ENCODE measurements around the gene FAM118A.
"Not testable (repeated sequence)": the region's sequence is repeated elsewhere in the genome, so short reads cannot be mapped to it uniquely, and the experiment has no call there.

FAM118A gene

GRCh38 chr22:45317551-45318167 is 7.9 kb downstream of the FAM118A start:
- H3K4me3 ChIP-seq (ENCODE audit: low read length): peak overlapping the region; percentile 19
- peak overlapping the region; percentile 93 for H3K27ac ChIP-seq (ENCODE audit: low read depth, low read length)
- peaks cover under 1% of the 10 kb centered on the region for H3K36me3 ChIP-seq (ENCODE audit: control insufficient read depth, insufficient read depth, low read length)
- no peak overlapping the region for H3K9ac ChIP-seq (ENCODE audit: low read length)
- peaks cover 24% of the 10 kb centered on the region for H3K4me1 ChIP-seq (ENCODE audit: control insufficient read depth, insufficient read depth, low read length)
- H3K27me3 ChIP-seq (ENCODE audit: control insufficient read depth, insufficient read depth, low read length): no peaks in the 10 kb centered on the region

- peaks cover 24% of the 10 kb centered on the region for H3K4me1 ChIP-seq (ENCODE audit: control insufficient read depth, insufficient read depth, low read length)
- H3K27me3 ChIP-seq (ENCODE audit: control insufficient read depth, insufficient read depth, low read length): no peaks in the 10 kb centered on the region
- peak overlapping the region; percentile 93 for H3K27ac ChIP-seq (ENCODE audit: low read depth, low read length)
- H3K9ac ChIP-seq (ENCODE audit: low read length): no peak overlapping the region
- H3K36me3 ChIP-seq (ENCODE audit: control insufficient read depth, insufficient read depth, low read length): peaks cover 5% of the 10 kb centered on the region
- peak overlapping the region; percentile 33 for H3K4me3 ChIP-seq (ENCODE audit: low read length)
These were observed 8.4 kb downstream of the FAM118A start for GRCh38 chr22:45318168-45318557.

- Histone ChIP-seq H3K36me3 (ENCODE audit: control insufficient read depth, insufficient read depth, low read length) (peaks cover 10% of the 10 kb centered on the region), H3K4me3 (ENCODE audit: low read length) (peak overlapping the region; percentile 33), H3K27ac (ENCODE audit: low read depth, low read length) (peak overlapping the region; percentile 93), H3K27me3 (ENCODE audit: control insufficient read depth, insufficient read depth, low read length) (no peaks in the 10 kb centered on the region), H3K4me1 (ENCODE audit: control insufficient read depth, insufficient read depth, low read length) (peaks cover 24% of the 10 kb centered on the region), H3K9ac (ENCODE audit: low read length) (no peak overlapping the region)
These were observed 9.0 kb downstream of the FAM118A start for GRCh38 chr22:45318558-45319323.

GRCh38 chr22:45319324-45319685 is 9.6 kb downstream of the FAM118A start:
- Histone ChIP-seq H3K27me3 (ENCODE audit: control insufficient read depth, insufficient read depth, low read length) (no peaks in the 10 kb centered on the region), H3K4me3 (ENCODE audit: low read length) (no peak overlapping the region), H3K9ac (ENCODE audit: low read length) (no peak overlapping the region), H3K36me3 (ENCODE audit: control insufficient read depth, insufficient read depth, low read length) (peaks cover 16% of the 10 kb centered on the region), H3K27ac (ENCODE audit: low read depth, low read length) (peak overlapping the region; percentile 93), H3K4me1 (ENCODE audit: control insufficient read depth, insufficient read depth, low read length) (peaks cover 24% of the 10 kb centered on the region)

DNA sequence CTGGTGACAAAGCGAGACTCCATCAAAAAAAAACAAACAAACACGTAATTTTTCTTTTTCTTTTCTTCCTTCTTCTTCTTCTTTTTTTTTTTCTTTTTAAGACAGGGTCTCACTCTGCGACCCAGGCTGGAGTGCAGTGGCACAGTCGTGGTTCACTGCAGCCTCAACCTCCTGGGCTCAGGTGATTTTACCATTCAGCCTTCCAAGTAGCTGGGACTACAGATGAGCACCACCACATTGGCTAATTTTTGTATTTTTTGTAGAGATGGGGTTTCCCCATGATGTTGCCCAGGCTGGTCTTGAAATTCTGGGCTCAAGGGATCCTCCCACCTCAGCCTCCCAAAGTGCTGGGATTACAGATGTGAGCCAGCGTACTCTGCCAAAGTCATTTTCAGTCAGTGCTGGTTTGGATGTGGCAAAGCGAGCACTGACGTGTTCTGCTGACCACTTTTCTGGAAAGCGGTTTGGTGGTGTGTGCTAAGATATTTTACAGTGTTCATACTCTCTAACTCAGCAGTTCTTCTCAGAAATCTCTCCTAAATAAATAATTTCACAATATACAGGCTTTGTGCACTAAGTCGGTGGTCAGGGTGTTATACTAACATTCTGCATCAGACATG is 10.7 kb downstream of the FAM118A start:
- Histone ChIP-seq H3K4me1 (ENCODE audit: control insufficient read depth, insufficient read depth, low read length) (peaks cover 24% of the 10 kb centered on the region), H3K4me3 (ENCODE audit: low read length) (no peak overlapping the region), H3K36me3 (ENCODE audit: control insufficient read depth, insufficient read depth, low read length) (peaks cover 21% of the 10 kb centered on the region), H3K27ac (ENCODE audit: low read depth, low read length) (peak overlapping the region; percentile 37), H3K27me3 (ENCODE audit: control insufficient read depth, insufficient read depth, low read length) (no peaks in the 10 kb centered on the region), H3K9ac (ENCODE audit: low read length) (no peak overlapping the region)

GRCh38 chr22:45321827-45322226 is 12.1 kb downstream of the FAM118A start:
- Histone ChIP-seq H3K4me3 (ENCODE audit: low read length) (no peak overlapping the region), H3K27ac (ENCODE audit: low read depth, low read length) (no peak overlapping the region), H3K27me3 (ENCODE audit: control insufficient read depth, insufficient read depth, low read length) (no peaks in the 10 kb centered on the region), H3K4me1 (ENCODE audit: control insufficient read depth, insufficient read depth, low read length) (peaks cover 24% of the 10 kb centered on the region), H3K36me3 (ENCODE audit: control insufficient read depth, insufficient read depth, low read length) (peaks cover 25% of the 10 kb centered on the region), H3K9ac (ENCODE audit: low read length) (no peak overlapping the region)

- Histone ChIP-seq H3K27ac (ENCODE audit: low read depth, low read length) (no peak overlapping the region), H3K4me1 (ENCODE audit: control insufficient read depth, insufficient read depth, low read length) (peaks cover 18% of the 10 kb centered on the region), H3K27me3 (ENCODE audit: control insufficient read depth, insufficient read depth, low read length) (no peaks in the 10 kb centered on the region), H3K9ac (ENCODE audit: low read length) (no peak overlapping the region), H3K36me3 (ENCODE audit: control insufficient read depth, insufficient read depth, low read length) (peaks cover 30% of the 10 kb centered on the region), H3K4me3 (ENCODE audit: low read length) (no peak overlapping the region)
These were observed 13.3 kb downstream of the FAM118A start for GRCh38 chr22:45322873-45323525.

- Histone ChIP-seq H3K27me3 (ENCODE audit: control insufficient read depth, insufficient read depth, low read length) (no peaks in the 10 kb centered on the region), H3K27ac (ENCODE audit: low read depth, low read length) (no peak overlapping the region), H3K36me3 (ENCODE audit: control insufficient read depth, insufficient read depth, low read length) (peaks cover 30% of the 10 kb centered on the region), H3K9ac (ENCODE audit: low read length) (no peak overlapping the region), H3K4me1 (ENCODE audit: control insufficient read depth, insufficient read depth, low read length) (peaks cover 12% of the 10 kb centered on the region), H3K4me3 (ENCODE audit: low read length) (no peak overlapping the region)
These were observed 14.0 kb downstream of the FAM118A start for GRCh38 chr22:45323695-45324094.

- H3K36me3 ChIP-seq (ENCODE audit: control insufficient read depth, insufficient read depth, low read length): peaks cover 30% of the 10 kb centered on the region
- H3K27ac ChIP-seq (ENCODE audit: low read depth, low read length): no peak overlapping the region
- H3K4me3 ChIP-seq (ENCODE audit: low read length): no peak overlapping the region
- H3K4me1 ChIP-seq (ENCODE audit: control insufficient read depth, insufficient read depth, low read length): peaks cover 11% of the 10 kb centered on the region
- H3K9ac ChIP-seq (ENCODE audit: low read length): no peak overlapping the region
- H3K27me3 ChIP-seq (ENCODE audit: control insufficient read depth, insufficient read depth, low read length): no peaks in the 10 kb centered on the region
These were observed 14.6 kb downstream of the FAM118A start for GRCh38 chr22:45324311-45324711.

GRCh38 chr22:45328261-45328660 is 18.5 kb downstream of the FAM118A start:
- H3K9ac ChIP-seq (ENCODE audit: low read length); H3K4me3 ChIP-seq (ENCODE audit: low read length); H3K27me3 ChIP-seq (ENCODE audit: control insufficient read depth, insufficient read depth, low read length); H3K27ac ChIP-seq (ENCODE audit: low read depth, low read length); H3K4me1 ChIP-seq (ENCODE audit: control insufficient read depth, insufficient read depth, low read length): not testable (repeated sequence)
- H3K36me3 ChIP-seq (ENCODE audit: control insufficient read depth, insufficient read depth, low read length): peaks cover 36% of the 10 kb centered on the region

DNA sequence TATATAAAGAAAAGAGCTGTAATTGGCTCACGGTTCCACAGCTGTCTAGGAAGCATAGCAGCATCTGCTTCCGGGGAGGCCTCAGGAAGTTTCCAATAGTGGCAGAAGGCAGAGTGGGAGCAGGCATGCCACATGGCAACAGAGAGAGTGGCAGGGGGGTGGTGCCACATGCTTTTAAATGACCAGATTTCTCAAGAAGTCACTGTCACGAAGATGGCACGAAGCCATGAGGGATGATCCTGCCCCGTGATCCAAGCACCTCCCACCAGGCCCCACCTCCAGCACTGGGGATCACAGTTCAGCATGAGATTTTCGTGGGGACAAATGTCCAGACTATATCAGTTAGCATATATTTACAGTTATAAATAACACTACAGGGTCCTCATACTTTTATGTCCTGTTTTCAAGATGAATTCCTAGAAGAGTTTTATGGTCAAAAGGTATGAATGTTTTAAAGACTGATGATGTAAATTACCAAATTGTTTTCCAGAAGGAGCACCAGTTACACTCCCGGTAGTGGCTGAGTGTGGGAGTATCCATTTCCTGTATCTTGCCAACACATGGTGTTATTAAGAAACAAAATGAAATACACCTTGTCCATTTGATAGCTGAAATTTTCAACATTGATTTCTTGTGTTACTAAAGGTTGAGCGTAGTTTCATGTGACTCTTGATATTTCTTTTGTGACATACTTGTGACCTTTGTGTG is 19.2 kb downstream of the FAM118A start:
- Histone ChIP-seq H3K36me3 (ENCODE audit: control insufficient read depth, insufficient read depth, low read length) (peaks cover 29% of the 10 kb centered on the region), H3K4me3 (ENCODE audit: low read length) (no peak overlapping the region), H3K9ac (ENCODE audit: low read length) (no peak overlapping the region), H3K27me3 (ENCODE audit: control insufficient read depth, insufficient read depth, low read length) (no peaks in the 10 kb centered on the region), H3K4me1 (ENCODE audit: control insufficient read depth, insufficient read depth, low read length) (peaks cover 5% of the 10 kb centered on the region), H3K27ac (ENCODE audit: low read depth, low read length) (peak overlapping the region; percentile 15)

- H3K9ac ChIP-seq (ENCODE audit: low read length): no peak overlapping the region
- no peaks in the 10 kb centered on the region for H3K27me3 ChIP-seq (ENCODE audit: control insufficient read depth, insufficient read depth, low read length)
- peaks cover 5% of the 10 kb centered on the region for H3K4me1 ChIP-seq (ENCODE audit: control insufficient read depth, insufficient read depth, low read length)
- no peak overlapping the region for H3K4me3 ChIP-seq (ENCODE audit: low read length)
- peak overlapping the region; percentile 15 for H3K27ac ChIP-seq (ENCODE audit: low read depth, low read length)
- H3K36me3 ChIP-seq (ENCODE audit: control insufficient read depth, insufficient read depth, low read length): peaks cover 23% of the 10 kb centered on the region
These were observed 19.8 kb downstream of the FAM118A start for GRCh38 chr22:45329530-45329936.

Data from rectal smooth muscle tissue (tissue), 1 donor.